Measurements from ENCODE around the gene ATF3.
"Not testable (repeated sequence)": the region's sequence is repeated elsewhere in the genome, so short reads cannot be mapped to it uniquely, and the experiment has no call there.

ATF3 gene

DNA sequence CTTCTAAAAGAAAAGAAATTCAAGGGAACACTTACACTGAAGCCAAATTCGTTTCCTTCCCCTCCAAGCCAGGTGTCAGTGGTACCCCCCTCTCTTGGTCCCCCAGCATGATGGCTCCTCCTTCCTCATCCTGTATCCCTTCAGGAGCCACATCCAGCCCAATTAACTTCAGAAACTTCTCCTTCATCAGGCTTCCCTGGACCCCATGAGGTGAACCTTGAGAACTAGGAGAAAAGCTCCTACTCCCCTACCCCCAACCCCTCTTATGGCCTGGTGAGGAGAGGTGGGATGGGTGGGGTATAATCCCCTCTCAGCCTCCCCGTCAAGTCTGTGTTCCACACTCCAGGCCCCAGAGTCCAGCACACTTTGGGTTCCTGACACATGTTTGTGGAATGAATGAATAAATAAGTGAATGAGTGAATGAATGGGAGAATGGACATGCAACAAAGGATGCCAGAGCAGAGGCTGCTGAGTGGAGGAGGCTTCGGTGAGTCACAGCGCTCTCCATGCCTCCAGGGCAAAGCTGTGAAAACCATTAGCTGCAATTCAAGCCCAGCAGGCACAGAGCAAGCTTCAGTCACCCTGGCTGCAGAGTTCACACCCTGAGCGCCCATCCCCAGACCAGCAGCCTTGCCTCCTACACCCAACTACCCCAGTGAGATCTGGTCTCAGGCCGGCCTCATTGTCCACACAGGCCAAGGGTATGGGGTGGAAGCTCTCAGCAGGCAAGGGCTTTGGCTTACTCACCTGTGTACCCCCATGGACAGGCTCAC lies 47.3 kb downstream of the ATF3 start:
- no peak for DNase-seq

DNA sequence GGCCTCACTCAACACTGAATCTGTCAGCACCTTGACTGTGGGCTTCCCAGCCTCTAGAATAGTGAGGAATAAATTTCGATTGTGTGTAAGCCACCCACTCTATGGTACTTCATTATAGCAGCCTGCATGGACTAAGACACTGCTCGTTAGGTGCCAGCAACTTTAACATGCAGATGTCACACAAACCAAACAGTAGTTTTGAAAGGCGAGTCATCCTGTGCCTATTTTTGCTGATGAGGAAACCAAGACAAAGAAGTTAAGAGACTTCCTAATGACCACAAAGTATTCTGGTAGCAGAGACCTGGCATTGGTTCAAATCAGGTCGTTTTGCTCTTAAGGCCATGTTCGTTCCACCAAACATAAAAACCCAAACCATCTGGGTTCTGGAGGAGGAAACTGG lies 48.2 kb downstream of the ATF3 start:
- DNase-seq = no peak

DNA sequence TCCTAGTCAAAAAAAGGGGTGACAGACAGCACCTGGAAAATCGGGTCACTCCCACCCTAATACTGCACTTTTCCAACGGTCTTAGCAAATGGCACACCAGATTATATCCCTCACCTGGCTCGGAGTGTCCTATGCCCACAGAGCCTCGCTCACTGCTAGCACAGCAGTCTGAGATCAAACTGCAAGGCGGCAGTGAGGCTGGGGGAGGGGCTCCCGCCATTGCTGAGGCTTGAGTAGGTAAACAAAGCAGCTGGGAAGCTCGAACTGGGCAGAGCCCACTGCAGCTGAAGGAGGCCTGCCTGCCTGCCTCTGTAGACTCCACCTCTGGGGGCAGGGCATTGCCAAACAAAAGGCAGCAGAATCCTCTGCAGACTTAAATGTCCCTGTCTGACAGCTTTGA lies 49.7 kb downstream of the ATF3 start:
- DNase-seq = not testable (repeated sequence)

DNA sequence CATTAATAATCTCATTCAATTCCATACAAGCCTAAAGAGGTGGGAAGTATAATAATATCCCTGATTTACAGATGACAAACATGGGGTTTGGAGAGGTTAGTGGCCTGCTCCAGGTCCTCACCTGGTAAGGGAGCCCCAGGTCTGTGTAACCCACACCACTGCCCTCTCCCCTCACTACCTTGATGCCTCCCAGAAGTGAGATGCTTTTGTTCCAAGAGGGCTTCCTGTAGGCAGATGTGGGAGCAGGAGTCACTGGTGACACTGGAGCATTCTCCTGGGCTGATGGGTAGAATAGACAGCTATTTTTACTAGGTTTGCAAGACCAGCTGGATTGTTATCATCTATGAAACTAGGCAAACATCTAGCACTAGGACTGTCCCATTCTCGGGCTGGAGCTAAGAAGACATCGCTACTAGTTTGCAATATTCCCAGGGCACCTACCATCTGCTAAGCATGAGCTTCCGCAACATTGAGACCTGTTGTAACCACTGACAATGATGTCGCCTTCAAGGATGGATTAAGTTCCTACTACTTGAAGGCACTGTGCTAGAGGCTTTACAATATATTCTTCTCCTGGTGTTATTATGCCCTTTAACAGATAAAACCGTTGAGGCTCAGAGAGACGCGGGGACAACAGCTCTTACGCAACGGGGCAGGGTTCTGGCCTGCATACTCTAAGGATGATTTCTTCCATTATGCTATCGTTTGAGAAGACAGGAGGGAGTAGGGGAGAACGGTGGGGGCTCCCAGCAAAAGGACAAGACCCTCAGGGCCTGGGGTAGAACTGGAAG lies 56.0 kb downstream of the ATF3 start:
- DNase-seq = no peak

DNA sequence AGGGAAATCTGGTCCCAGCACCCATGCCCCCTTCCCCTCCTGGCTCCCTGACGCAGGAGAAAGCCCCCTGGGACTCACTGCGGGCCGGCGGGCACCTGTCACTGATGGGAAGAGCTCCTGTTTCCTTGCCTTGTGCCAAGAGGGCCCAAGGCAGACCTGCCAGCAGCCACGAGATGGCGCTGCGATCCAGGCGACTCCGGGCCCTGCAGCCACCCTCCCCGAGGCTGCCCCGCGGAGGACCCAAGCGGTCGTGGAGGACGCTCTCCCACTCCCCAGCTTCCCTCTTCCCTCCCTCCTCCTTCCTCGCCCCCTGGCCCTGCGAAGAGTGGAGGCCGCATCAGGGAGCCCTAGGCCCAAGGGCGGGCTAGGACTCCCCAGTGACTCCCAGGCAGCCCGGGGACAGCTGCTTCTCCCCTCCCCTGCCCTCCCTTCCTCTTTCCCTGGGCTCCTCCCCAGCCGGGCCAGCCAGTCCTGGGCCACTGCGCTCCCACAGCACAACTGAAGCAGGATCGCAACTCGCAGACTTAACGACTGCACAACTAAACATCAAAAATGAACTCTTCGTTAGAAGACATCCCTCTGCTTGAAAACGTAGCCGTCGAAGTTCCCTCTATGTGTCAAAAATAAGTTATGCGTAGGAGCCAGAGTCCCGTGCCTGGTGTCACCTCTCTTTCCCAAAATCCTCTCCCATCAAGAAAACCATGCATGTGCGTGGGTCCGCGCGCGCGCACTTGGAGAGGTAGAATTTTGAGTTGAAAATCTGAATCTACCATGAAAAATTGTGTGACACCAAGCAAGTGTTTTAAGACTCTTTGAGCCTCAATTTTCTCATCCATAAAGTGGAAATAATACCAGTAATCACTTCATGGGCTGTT lies 56.9 kb downstream of the ATF3 start:
- peak; percentile 91 for DNase-seq

DNA sequence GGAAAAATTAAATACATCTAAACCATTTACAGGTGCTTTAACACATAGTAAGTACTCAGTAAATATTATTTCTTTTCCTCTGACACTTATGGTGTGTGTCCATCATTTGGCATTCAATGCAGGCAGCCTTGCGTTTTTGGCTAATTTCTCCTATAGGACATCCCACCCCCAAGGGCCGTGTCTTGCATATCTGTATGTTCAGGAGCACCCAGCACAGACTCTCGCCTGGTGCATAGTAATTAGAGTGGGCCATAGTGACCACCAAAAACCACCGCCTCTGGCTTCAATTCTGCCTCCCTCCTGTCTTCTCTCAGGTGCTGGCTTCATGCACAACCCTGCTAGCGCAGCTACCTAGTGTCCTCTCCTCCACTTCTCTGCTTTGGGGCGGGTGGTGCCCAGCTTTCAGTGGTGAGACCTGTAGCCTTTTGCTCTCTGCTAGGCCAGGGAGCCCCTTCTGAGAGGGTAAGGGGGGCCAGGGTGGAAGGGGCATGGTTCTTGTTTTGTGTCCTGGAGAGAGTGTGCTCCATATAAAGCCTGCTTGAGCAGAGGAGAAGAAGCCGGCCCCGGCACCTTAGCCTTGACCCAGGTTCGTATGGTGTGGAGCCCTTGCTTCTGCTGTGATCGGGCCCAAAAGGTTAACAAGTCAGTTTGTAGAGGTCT lies 57.7 kb downstream of the ATF3 start:
- no peak for DNase-seq

DNA sequence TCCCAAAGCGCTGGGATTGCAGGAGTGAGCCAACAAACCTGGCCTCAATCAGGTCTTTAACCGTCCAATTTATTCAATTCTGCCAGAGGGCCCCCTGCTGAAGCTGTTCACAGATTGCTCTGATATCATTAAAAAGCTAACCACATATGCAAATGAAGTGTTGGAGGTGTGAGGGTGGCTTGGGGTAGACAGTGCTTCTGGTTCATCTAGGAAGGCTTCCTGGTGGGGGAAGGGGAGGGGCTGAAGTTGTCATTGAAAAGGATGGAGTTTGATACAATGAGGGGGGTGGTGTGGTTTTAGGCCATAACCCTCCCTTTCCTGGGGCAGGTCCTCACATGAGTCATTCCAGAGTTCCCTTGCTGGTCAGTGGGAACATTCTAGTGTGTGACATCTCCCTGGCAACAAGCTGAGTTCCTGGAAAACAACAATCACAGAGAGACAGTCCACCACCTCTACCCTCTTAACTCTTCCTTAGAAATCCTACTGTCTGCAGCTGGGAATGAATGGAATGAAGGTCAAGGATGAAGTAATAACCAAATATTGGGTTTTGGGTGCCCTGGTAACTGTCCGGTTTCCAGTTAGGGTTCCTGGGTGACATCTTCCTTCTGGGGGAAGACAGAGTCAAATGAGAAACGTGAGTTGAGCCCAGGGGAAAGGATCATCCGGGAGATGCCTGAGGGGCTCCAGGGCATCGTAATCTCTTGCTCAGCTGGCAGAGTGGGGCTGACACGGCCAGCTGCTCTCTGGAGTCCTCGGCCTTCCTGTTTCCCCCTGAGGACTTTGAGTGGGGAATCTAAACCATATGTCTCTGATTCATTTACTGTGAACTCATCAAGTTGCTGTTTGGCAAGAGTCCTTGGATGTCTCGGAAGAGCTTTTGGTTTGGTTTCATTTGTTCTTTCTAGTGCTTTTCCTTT lies 58.9 kb downstream of the ATF3 start:
- no peak for DNase-seq

DNA sequence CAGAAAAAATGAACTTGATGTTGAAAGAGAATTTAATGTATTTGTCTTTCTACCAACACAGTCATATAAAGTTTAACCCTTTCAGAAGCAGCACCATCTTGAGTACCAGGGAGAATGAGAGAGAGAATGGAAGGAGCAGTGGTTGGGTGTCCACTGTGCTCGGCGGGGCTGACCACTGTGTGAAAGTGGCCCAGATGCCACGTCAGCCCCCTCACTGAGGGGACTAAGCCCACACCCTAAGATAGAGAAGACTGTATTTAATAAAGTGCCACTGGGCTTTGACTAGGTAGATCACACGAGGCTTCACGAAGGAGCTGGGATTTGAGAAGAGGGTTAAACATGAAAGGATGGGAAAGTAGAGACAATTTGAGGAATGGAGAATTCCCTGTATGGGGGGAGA lies 59.9 kb downstream of the ATF3 start:
- no peak for DNase-seq

DNA sequence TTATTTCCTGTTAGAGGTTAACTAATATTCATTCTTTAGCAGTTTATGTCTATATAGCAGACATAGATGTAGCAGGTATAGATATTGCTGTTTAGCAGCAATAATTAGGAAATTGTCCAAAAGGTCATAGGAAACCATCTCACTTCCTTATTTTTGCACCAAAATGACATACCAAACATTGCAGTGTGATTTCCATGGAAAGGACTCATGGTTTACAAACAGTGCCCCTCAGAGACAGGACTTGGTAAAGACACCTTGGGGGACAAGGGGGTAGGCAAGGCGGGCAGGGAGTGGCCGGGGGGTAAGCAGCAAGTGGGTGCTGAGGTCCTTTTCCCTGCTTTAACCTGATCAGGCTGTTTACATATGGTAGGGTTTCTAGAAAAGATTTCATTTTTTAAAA lies 60.5 kb downstream of the ATF3 start:
- no peak for DNase-seq

DNA sequence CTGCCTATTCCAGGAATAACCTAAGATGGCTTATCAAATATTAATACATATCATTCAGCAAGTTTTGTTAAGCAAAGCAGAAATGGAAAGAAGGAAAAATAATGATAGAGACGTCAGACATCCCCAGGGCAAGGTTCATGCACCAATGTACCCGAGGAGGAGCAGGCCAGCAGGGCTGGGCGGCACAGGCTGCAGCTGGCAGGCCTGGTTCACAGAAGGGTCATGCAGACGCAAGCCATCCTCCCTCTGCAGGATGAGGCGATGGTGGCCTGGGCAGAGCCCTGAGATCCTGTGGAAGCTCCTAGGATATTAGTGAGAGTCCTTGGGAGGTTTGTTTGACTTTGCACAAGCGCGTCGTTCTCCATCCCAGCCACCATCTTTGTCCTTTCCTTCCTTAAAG lies 61.0 kb downstream of the ATF3 start:
- no peak for DNase-seq

DNA sequence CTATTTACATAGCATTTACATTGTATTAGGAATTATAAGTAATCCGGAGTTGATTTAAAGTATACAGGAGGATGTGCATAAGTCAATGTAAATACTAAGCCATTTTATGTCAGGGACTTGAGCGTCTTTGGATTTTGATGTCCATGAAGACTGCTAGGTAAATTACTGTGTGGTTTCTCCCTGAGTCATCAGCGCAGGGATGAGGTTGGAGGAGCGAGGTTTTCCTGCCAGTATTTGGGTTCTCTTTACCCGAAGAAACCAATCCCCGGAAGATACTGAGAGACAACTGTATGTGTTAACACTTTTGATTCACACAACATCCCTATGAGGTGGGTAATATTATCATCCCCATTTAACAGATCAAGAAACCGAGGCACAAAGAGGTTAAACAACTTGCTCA lies 61.7 kb downstream of the ATF3 start:
- DNase-seq = no peak
